Measurements from ENCODE around the gene NDUFB11.

NDUFB11 gene

GRCh38 chrX:47189906-47190305 is 45.4 kb upstream of the NDUFB11 start:
- ATAC-seq: no peak
- no peak for TF ChIP-seq TOX (CRISPR knock-in tag; IDR thresholded peaks at IDR 0.05; ENCODE audit: borderline replicate concordance)
- TF ChIP-seq BACH2 (CRISPR knock-in tag; IDR thresholded peaks at IDR 0.05; ENCODE audit: borderline replicate concordance): no peak
- no peak for TF ChIP-seq ZNF8 (CRISPR knock-in tag; IDR thresholded peaks at IDR 0.05)
- TF ChIP-seq ZNF70 (CRISPR knock-in tag; IDR thresholded peaks at IDR 0.05): no peak
- TF ChIP-seq TCF4 (CRISPR knock-in tag; IDR thresholded peaks at IDR 0.05; ENCODE audit: borderline replicate concordance): no peak
- TF ChIP-seq PPARA (CRISPR knock-in tag; IDR thresholded peaks at IDR 0.05; ENCODE audit: borderline replicate concordance): no peak
- TF ChIP-seq OSR1 (CRISPR knock-in tag; IDR thresholded peaks at IDR 0.05): no peak
- no peak for TF ChIP-seq ZNF565 (CRISPR knock-in tag; conservative IDR thresholded peaks at IDR 0.05; ENCODE audit: low read depth)
- no peak for TF ChIP-seq ARNTL (CRISPR knock-in tag; IDR thresholded peaks at IDR 0.05; ENCODE audit: borderline replicate concordance, low read depth)
- no peak for TF ChIP-seq RARB (CRISPR knock-in tag; IDR thresholded peaks at IDR 0.05)
- TF ChIP-seq PATZ1 (CRISPR knock-in tag; IDR thresholded peaks at IDR 0.05; ENCODE audit: borderline replicate concordance): no peak
- no peak for TF ChIP-seq ZFP3 (CRISPR knock-in tag; IDR thresholded peaks at IDR 0.05)
- TF ChIP-seq CSRNP3 (CRISPR knock-in tag; IDR thresholded peaks at IDR 0.05): no peak
- TF ChIP-seq POU6F1 (CRISPR knock-in tag; IDR thresholded peaks at IDR 0.05; ENCODE audit: borderline replicate concordance, low read depth): no peak
- TF ChIP-seq ESRRG (CRISPR knock-in tag; IDR thresholded peaks at IDR 0.05): no peak
- TF ChIP-seq ISL1 (CRISPR knock-in tag; IDR thresholded peaks at IDR 0.05): no peak
- no peak for TF ChIP-seq CREB5 (CRISPR knock-in tag; IDR thresholded peaks at IDR 0.05; ENCODE audit: low read depth)
- TF ChIP-seq GLIS3 (CRISPR knock-in tag; IDR thresholded peaks at IDR 0.05): no peak

GRCh38 chrX:47187106-47187677 is 42.7 kb upstream of the NDUFB11 start:
- ATAC-seq: no peak
- no peak for TF ChIP-seq RARB (CRISPR knock-in tag; IDR thresholded peaks at IDR 0.05)
- TF ChIP-seq OSR1 (CRISPR knock-in tag; IDR thresholded peaks at IDR 0.05): no peak
- no peak for TF ChIP-seq CREB5 (CRISPR knock-in tag; IDR thresholded peaks at IDR 0.05; ENCODE audit: low read depth)
- TF ChIP-seq SNAI2 (CRISPR knock-in tag; IDR thresholded peaks at IDR 0.05): no peak
- no peak for TF ChIP-seq ZNF70 (CRISPR knock-in tag; IDR thresholded peaks at IDR 0.05)
- no peak for TF ChIP-seq CSDC2 (CRISPR knock-in tag; IDR thresholded peaks at IDR 0.05)
- no peak for TF ChIP-seq ZNF565 (CRISPR knock-in tag; conservative IDR thresholded peaks at IDR 0.05; ENCODE audit: low read depth)
- no peak for TF ChIP-seq ZC3H10 (CRISPR knock-in tag; IDR thresholded peaks at IDR 0.05)
- TF ChIP-seq GLIS3 (CRISPR knock-in tag; IDR thresholded peaks at IDR 0.05): no peak
- no peak for TF ChIP-seq ARNTL (CRISPR knock-in tag; IDR thresholded peaks at IDR 0.05; ENCODE audit: borderline replicate concordance, low read depth)

- ATAC-seq: no peak
- no peak for TF ChIP-seq ISL1 (CRISPR knock-in tag; IDR thresholded peaks at IDR 0.05)
- no peak for TF ChIP-seq TOX (CRISPR knock-in tag; IDR thresholded peaks at IDR 0.05; ENCODE audit: borderline replicate concordance)
- TF ChIP-seq ARNTL (CRISPR knock-in tag; IDR thresholded peaks at IDR 0.05; ENCODE audit: borderline replicate concordance, low read depth): no peak
- no peak for TF ChIP-seq GLIS3 (CRISPR knock-in tag; IDR thresholded peaks at IDR 0.05)
- no peak for TF ChIP-seq PATZ1 (CRISPR knock-in tag; IDR thresholded peaks at IDR 0.05; ENCODE audit: borderline replicate concordance)
- TF ChIP-seq ZFP3 (CRISPR knock-in tag; IDR thresholded peaks at IDR 0.05): no peak
- no peak for TF ChIP-seq PPARA (CRISPR knock-in tag; IDR thresholded peaks at IDR 0.05; ENCODE audit: borderline replicate concordance)
- no peak for TF ChIP-seq TSHZ2 (CRISPR knock-in tag; IDR thresholded peaks at IDR 0.05)
- no peak for TF ChIP-seq TCF4 (CRISPR knock-in tag; IDR thresholded peaks at IDR 0.05; ENCODE audit: borderline replicate concordance)
- no peak for TF ChIP-seq RARB (CRISPR knock-in tag; IDR thresholded peaks at IDR 0.05)
- no peak for TF ChIP-seq ZNF70 (CRISPR knock-in tag; IDR thresholded peaks at IDR 0.05)
- no peak for TF ChIP-seq ZFP30 (CRISPR knock-in tag; IDR thresholded peaks at IDR 0.05)
- no peak for TF ChIP-seq BACH2 (CRISPR knock-in tag; IDR thresholded peaks at IDR 0.05; ENCODE audit: borderline replicate concordance)
Measured at GRCh38 chrX:47186096-47186740, 41.7 kb upstream of the NDUFB11 start.

Data from SK-N-SH treated with all-trans-retinoic acid at 6 μM for 48 hours (cell line).